Neural cell (in vitro differentiated cells): ENCODE measurements around the gene CASKIN2. TPM values are rescaled to one million over a fixed set of nuclear protein-coding genes. Genes with fewer than 3 reads are reported as not detected.

Experiments
- H2AFZ ChIP-seq: fragments of 200-600, 300-800 bp; sonication (generic), shearing (Covaris generic); 2 replicates; pipeline ENCODE4 v1.6.0; 2014; ENCODE audit warnings: low read depth, mild to moderate bottlenecking, antibody characterized with exemption, low read length, moderate library complexity
- H3F3A ChIP-seq: fragments of 200-600 bp; shearing (Covaris generic); 2 replicates; pipeline ENCODE4 v1.6.1; 2016; ENCODE audit warnings: mild to moderate bottlenecking, moderate library complexity, mixed read lengths, antibody characterized with exemption, low read length; ENCODE audit not compliant: insufficient read depth, poor library complexity, severe bottlenecking
- H3K27ac ChIP-seq: fragments of 200-600, 300-800 bp; sonication (generic), shearing (Covaris generic); 2 replicates; pipeline ENCODE4 v1.5.1; 2014; ENCODE audit warnings: mild to moderate bottlenecking, low read length, moderate library complexity
- H3K27me3 ChIP-seq: fragments of 300-800, 200-600 bp; sonication (generic), shearing (Covaris generic); 2 replicates; pipeline ENCODE4 v1.6.0; 2014; ENCODE audit warnings: mild to moderate bottlenecking, low read depth, low read length, moderate library complexity; ENCODE audit not compliant: insufficient read depth
- H3K36me3 ChIP-seq: fragments of 300-800, 200-600 bp; sonication (generic), shearing (Covaris generic); 2 replicates; pipeline ENCODE4 v1.5.1; 2014; ENCODE audit warnings: mild to moderate bottlenecking, antibody characterized with exemption, low read length, moderate library complexity; ENCODE audit not compliant: insufficient read depth
- H3K4me2 ChIP-seq: fragments of 300-800, 200-600 bp; sonication (generic), shearing (Covaris generic); 2 replicates; pipeline ENCODE4 v1.6.0; 2014; ENCODE audit warnings: mild to moderate bottlenecking, low read length
- H3K4me3 ChIP-seq: fragments of 300-800, 200-600 bp; sonication (generic), shearing (Covaris generic); 2 replicates; pipeline ENCODE4 v1.5.1; 2014; ENCODE audit warnings: mild to moderate bottlenecking, low read length, moderate library complexity
- H3K79me2 ChIP-seq: fragments of 200-600 bp; shearing (Covaris generic); replicated peaks from 2 replicates; pipeline ENCODE4 v1.6.0; 2014; ENCODE audit warnings: mild to moderate bottlenecking, low read length, moderate library complexity; ENCODE audit not compliant: insufficient read depth
- H3K9ac ChIP-seq: fragments of 300-800, 200-600 bp; sonication (generic), shearing (Covaris generic); 2 replicates; pipeline ENCODE4 v1.6.1; 2016; ENCODE audit warnings: mild to moderate bottlenecking, low read length, mixed read lengths
- H3K9me2 ChIP-seq: fragments of 200-600 bp; shearing (Covaris generic); 2 replicates; pipeline ENCODE4 v1.6.1; 2016; ENCODE audit warnings: mild to moderate bottlenecking, low read length, mixed read lengths; ENCODE audit not compliant: insufficient read depth
- H3K9me3 ChIP-seq: fragments of 200-600, 300-800 bp; sonication (generic), shearing (Covaris generic); 2 replicates; pipeline ENCODE4 v1.6.1; 2016; ENCODE audit warnings: mild to moderate bottlenecking, mixed run types, low read length, moderate library complexity, mixed read lengths
- H4K20me1 ChIP-seq: fragments of 200-600 bp; shearing (Covaris generic); 2 replicates; pipeline ENCODE4 v1.6.1; 2016; ENCODE audit warnings: mild to moderate bottlenecking, mixed run types; ENCODE audit not compliant: insufficient read depth
- EP300 ChIP-seq: fragments of 450-650 bp; conservative IDR thresholded peaks from 2 replicates; pipeline ENCODE4 v1.6.1; 2014; ENCODE audit warnings: antibody characterized with exemption, mild to moderate bottlenecking, moderate library complexity; ENCODE audit not compliant: poor library complexity, severe bottlenecking
- EZH2 ChIP-seq: fragments of 200-600, 300-800 bp; shearing (Covaris generic), sonication (generic); IDR thresholded peaks from 2 replicates; pipeline ENCODE4 v1.6.1; 2014; ENCODE audit warnings: antibody characterized with exemption, low read length, borderline replicate concordance, mild to moderate bottlenecking; ENCODE audit not compliant: insufficient read depth, poor library complexity, severe bottlenecking
- MXI1 ChIP-seq: fragments of 450-650 bp; conservative IDR thresholded peaks from 2 replicates; pipeline ENCODE4 v1.6.1; 2014; ENCODE audit warnings: antibody characterized with exemption, mild to moderate bottlenecking; ENCODE audit not compliant: poor library complexity, severe bottlenecking
- POLR2AphosphoS5 ChIP-seq: IDR thresholded peaks from 2 replicates; pipeline ENCODE4 v1.6.1; 2012
- RAD21 ChIP-seq: fragments of 450-650 bp; conservative IDR thresholded peaks from 2 replicates; pipeline ENCODE4 v1.6.1; 2014; ENCODE audit warnings: antibody characterized with exemption, mild to moderate bottlenecking, moderate library complexity
- SMC3 ChIP-seq: fragments of 450-650 bp; conservative IDR thresholded peaks from 2 replicates; pipeline ENCODE4 v1.6.1; 2014; ENCODE audit warnings: antibody characterized with exemption, mild to moderate bottlenecking, moderate library complexity; ENCODE audit not compliant: poor library complexity
- TAF1 ChIP-seq: IDR thresholded peaks from 2 replicates; pipeline ENCODE4 v1.6.1; 2012; ENCODE audit warnings: low read depth
- polyA plus RNA-seq: library from polyadenylated mRNA; depleted of rRNA; stranded (reverse); fragments of >200 nt; gene quantifications from 2 replicates; pipeline ENCODE4 v1.2.3, GENCODE V29; 2014
- TF ChIP-seq, protein P1 (sequence below): IDR thresholded peaks from 2 replicates; pipeline ENCODE4 v1.6.1; 2012; ENCODE audit warnings: borderline replicate concordance
- TF ChIP-seq, protein P2 (sequence below): fragments of 450-650 bp; IDR thresholded peaks from 2 replicates; pipeline ENCODE4 v1.5.1; 2014; ENCODE audit warnings: antibody characterized with exemption, mild to moderate bottlenecking, moderate library complexity; ENCODE audit not compliant: poor library complexity, severe bottlenecking

Gene CASKIN2
- polyA plus RNA-seq, 1 donor from 2014 or later: 2.8 TPM

DNA sequence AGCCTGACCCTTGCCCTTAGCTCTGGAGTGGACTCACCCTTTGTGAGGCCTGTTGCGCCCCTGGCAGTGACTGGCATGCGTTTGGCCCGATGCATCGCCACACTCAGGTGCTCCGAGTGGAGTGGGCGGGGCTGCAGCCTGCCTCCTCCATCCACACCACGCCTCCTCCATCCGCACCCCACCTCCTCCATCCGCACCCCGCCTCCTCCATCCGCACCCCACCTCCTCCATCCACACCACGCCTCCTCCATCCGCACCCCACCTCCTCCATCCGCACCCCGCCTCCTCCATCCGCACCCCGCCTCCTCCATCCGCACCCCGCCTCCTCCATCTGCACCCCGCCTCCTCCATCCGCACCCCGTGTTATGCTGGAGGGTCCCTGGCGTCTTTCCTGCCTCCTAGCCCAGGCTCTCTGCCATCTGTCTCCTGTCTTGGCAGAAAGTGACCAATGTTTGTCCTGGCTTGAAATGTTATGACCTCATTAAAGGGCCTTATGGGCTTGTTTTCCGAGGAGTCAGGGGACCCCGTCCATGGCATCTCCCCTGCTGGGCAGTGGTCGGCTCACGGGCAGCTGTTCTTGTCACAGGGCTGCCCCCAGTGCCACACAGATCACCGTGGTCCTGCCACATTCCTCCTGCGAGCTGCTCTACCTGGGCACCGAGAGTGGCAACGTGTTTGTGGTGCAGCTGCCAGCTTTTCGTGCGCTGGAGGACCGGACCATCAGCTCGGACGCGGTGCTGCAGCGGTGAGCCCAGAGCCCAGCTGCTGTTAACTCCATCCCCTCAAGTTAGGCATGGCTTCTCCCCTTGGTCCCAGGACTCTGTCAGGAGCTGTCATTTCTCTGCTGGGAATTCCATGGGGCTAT lies 43.6 kb upstream of the CASKIN2 start:
- no peaks in the 10 kb centered on the region for H3K36me3 ChIP-seq
- no peak overlapping the region for H2AFZ ChIP-seq
- H3F3A ChIP-seq: no peaks in the 10 kb centered on the region
- no peak overlapping the region for H3K27ac ChIP-seq
- H3K9me2 ChIP-seq: no peaks in the 10 kb centered on the region
- H3K27me3 ChIP-seq: no peaks in the 10 kb centered on the region
- H3K4me2 ChIP-seq: no peak overlapping the region
- H3K79me2 ChIP-seq: no peaks in the 10 kb centered on the region
- TF ChIP-seq, protein P1, sequence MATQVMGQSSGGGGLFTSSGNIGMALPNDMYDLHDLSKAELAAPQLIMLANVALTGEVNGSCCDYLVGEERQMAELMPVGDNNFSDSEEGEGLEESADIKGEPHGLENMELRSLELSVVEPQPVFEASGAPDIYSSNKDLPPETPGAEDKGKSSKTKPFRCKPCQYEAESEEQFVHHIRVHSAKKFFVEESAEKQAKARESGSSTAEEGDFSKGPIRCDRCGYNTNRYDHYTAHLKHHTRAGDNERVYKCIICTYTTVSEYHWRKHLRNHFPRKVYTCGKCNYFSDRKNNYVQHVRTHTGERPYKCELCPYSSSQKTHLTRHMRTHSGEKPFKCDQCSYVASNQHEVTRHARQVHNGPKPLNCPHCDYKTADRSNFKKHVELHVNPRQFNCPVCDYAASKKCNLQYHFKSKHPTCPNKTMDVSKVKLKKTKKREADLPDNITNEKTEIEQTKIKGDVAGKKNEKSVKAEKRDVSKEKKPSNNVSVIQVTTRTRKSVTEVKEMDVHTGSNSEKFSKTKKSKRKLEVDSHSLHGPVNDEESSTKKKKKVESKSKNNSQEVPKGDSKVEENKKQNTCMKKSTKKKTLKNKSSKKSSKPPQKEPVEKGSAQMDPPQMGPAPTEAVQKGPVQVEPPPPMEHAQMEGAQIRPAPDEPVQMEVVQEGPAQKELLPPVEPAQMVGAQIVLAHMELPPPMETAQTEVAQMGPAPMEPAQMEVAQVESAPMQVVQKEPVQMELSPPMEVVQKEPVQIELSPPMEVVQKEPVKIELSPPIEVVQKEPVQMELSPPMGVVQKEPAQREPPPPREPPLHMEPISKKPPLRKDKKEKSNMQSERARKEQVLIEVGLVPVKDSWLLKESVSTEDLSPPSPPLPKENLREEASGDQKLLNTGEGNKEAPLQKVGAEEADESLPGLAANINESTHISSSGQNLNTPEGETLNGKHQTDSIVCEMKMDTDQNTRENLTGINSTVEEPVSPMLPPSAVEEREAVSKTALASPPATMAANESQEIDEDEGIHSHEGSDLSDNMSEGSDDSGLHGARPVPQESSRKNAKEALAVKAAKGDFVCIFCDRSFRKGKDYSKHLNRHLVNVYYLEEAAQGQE: no peak
- TF ChIP-seq, protein P2, sequence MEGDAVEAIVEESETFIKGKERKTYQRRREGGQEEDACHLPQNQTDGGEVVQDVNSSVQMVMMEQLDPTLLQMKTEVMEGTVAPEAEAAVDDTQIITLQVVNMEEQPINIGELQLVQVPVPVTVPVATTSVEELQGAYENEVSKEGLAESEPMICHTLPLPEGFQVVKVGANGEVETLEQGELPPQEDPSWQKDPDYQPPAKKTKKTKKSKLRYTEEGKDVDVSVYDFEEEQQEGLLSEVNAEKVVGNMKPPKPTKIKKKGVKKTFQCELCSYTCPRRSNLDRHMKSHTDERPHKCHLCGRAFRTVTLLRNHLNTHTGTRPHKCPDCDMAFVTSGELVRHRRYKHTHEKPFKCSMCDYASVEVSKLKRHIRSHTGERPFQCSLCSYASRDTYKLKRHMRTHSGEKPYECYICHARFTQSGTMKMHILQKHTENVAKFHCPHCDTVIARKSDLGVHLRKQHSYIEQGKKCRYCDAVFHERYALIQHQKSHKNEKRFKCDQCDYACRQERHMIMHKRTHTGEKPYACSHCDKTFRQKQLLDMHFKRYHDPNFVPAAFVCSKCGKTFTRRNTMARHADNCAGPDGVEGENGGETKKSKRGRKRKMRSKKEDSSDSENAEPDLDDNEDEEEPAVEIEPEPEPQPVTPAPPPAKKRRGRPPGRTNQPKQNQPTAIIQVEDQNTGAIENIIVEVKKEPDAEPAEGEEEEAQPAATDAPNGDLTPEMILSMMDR: no peak
- no peak for TF ChIP-seq RAD21
- no peak for TF ChIP-seq POLR2AphosphoS5
- no peak for TF ChIP-seq SMC3
- no peak for TF ChIP-seq TAF1
- no peak for TF ChIP-seq EZH2
- no peak for TF ChIP-seq MXI1
- no peak for TF ChIP-seq EP300
- H3K9me3 ChIP-seq: no peaks in the 10 kb centered on the region
- no peak overlapping the region for H3K4me3 ChIP-seq
- no peaks in the 10 kb centered on the region for H4K20me1 ChIP-seq
- H3K9ac ChIP-seq: no peak overlapping the region

DNA sequence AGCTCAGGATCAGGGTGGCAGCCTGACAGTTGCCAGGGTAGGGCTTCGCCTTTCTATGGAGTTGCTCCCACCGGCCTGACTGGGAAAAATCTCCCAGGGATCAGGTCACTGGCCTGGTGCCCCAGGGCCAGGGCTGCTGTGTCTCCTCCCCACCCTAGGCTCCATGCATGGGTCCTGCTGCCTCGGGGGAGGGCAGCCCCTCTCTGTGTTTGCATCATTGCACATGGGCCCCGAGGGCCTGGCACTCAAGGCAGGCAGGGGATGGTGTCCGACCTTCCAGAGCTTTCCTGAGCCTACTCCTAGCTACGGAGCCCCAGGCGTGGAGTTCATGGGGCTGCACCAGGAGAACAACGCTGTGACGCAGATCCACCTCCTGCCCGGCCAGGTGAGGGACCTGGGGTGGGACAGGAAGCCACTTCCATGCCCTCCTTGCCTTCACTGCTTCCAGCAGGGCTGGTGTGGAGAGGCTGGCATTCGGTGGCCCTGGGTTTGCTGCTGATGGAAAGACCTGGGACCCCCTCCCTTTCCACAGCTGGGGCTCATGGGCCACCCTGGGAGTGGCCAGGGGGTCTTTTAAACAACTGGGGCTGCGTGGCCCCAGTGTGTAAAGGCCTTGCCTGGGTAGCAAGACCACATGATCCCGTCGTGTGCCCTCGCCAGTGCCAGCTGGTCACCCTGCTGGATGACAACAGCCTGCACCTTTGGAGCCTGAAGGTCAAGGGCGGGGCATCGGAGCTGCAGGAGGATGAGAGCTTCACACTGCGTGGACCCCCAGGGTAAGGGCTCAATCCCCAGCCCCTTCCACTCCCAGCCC lies 42.7 kb upstream of the CASKIN2 start:
- no peaks in the 10 kb centered on the region for H3K36me3 ChIP-seq
- H3K9ac ChIP-seq: no peak overlapping the region
- H2AFZ ChIP-seq: no peak overlapping the region
- no peak overlapping the region for H3K27ac ChIP-seq
- H3K4me3 ChIP-seq: no peak overlapping the region
- no peaks in the 10 kb centered on the region for H4K20me1 ChIP-seq
- H3K9me3 ChIP-seq: no peaks in the 10 kb centered on the region
- H3K79me2 ChIP-seq: no peaks in the 10 kb centered on the region
- H3K4me2 ChIP-seq: no peak overlapping the region
- no peaks in the 10 kb centered on the region for H3K9me2 ChIP-seq
- TF ChIP-seq MXI1: no peak
- TF ChIP-seq EP300: no peak
- TF ChIP-seq POLR2AphosphoS5: no peak
- TF ChIP-seq RAD21: no peak
- TF ChIP-seq, protein P2: no peak
- TF ChIP-seq TAF1: no peak
- no peak for TF ChIP-seq EZH2
- TF ChIP-seq, protein P1: no peak
- no peak for TF ChIP-seq SMC3
- H3F3A ChIP-seq: no peaks in the 10 kb centered on the region
- no peaks in the 10 kb centered on the region for H3K27me3 ChIP-seq
